ES-I3 (cell line): ENCODE data around the gene CAMSAP2.
"Not testable (repeated sequence)": the region's sequence is repeated elsewhere in the genome, so short reads cannot be mapped to it uniquely, and the experiment has no call there.

Source experiments
- H3K36me3 ChIP-seq: 2 replicates; pipeline ENCODE4 v1.6.1; 2013; ENCODE audit warnings: mild to moderate bottlenecking, low read length, control low read depth, moderate library complexity; ENCODE audit not compliant: insufficient read depth
- H3K4me1 ChIP-seq: 2 replicates; pipeline ENCODE4 v1.6.1; 2013; ENCODE audit warnings: mild to moderate bottlenecking, control low read depth, low read length; ENCODE audit not compliant: insufficient read depth
- H3K9ac ChIP-seq: 2 replicates; pipeline ENCODE4 v1.6.1; 2013; ENCODE audit warnings: low read depth, mild to moderate bottlenecking, low read length, moderate library complexity
- H3K9me3 ChIP-seq: 2 replicates; pipeline ENCODE4 v1.6.1; 2013; ENCODE audit warnings: mild to moderate bottlenecking, low read length, moderate library complexity; ENCODE audit not compliant: control insufficient read depth, insufficient read depth

The CAMSAP2 gene

GRCh38 chr1:200750749-200751148 is 12.1 kb downstream of the CAMSAP2 start:
- H3K36me3 ChIP-seq, H3K4me1 ChIP-seq, H3K9me3 ChIP-seq, H3K9ac ChIP-seq: not testable (repeated sequence)

GRCh38 chr1:200751717-200752116 is 13.0 kb downstream of the CAMSAP2 start:
- no peak overlapping the region for H3K9ac ChIP-seq
- no peaks in the 10 kb centered on the region for H3K36me3 ChIP-seq
- H3K9me3 ChIP-seq, result no peaks in the 10 kb centered on the region
- H3K4me1 ChIP-seq, result no peaks in the 10 kb centered on the region

DNA sequence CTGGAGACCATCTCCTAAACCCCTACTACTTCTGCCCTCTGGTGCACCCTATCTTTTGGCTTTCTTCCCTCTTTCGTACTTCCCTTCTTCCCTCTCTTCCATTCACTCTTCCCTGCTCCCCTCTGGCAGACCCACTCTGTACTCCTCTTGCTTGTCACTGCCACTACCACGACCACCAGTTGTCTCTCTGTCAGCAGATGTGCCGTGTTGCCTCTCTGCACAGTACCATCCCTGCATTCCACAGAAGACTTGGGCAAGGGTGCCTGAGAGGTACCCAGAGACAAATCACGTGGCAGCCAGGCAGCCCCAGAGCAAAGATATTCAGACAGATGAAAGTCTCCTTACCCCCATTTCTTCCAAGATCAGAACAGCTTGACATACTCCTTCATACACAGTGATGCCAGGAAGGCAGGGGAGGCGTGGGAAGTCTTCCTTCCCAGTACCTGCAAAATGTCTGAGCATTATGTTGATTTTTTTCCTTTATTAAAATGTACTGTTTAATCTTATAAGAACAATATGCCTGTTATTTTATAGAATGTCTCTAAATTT is 15.0 kb downstream of the CAMSAP2 start:
- Histone ChIP-seq H3K9ac (no peak overlapping the region), H3K9me3 (no peaks in the 10 kb centered on the region), H3K36me3 (no peaks in the 10 kb centered on the region), H3K4me1 (no peaks in the 10 kb centered on the region)

DNA sequence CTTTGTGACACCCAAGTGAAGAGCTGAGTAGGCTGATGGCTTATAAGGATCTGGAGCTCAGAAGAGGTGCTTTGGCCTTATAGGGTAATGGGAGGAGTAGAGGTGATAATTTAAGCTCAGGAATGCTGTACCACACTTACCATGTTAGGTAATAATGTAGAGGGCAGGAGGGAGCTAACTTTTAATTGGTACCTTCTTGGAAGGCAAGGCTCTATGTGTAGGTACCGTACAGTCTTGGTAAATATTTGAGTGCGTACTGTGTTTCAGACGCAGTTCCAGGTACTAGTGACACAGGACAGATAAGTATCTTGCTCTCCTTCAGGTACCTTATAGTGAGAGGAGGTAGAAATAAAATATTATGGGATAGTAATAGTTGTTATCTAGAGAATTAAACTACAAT is 16.8 kb downstream of the CAMSAP2 start:
- Histone ChIP-seq H3K9me3 (no peaks in the 10 kb centered on the region), H3K36me3 (no peaks in the 10 kb centered on the region), H3K9ac (no peak overlapping the region), H3K4me1 (peaks cover 4% of the 10 kb centered on the region; the same call in 1 of the 2 replicates)

DNA sequence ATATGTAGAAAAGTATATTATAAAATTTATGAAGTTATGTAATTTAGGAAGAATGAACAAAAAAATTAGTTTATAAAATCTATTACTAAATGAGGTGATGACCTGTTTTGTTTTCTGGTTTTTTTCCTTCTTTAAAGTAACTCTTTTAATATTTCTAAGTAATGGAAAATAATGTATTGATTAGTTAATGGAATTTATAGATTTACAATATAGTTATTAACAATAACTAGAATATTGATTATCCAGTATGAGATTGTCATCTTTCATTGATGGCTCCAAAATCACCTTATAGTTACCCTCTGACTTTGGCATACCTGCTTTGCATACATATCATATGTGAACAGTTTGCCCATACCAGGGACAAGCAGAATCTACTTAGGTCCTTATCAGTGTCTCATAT is 23.4 kb downstream of the CAMSAP2 start:
- no peak overlapping the region for H3K9ac ChIP-seq
- no peaks in the 10 kb centered on the region for H3K9me3 ChIP-seq

GRCh38 chr1:200767321-200767720 is 28.6 kb downstream of the CAMSAP2 start:
- no peaks in the 10 kb centered on the region for H3K9me3 ChIP-seq
- H3K9ac ChIP-seq, result no peak overlapping the region
- H3K4me1 ChIP-seq, result peaks cover 5% of the 10 kb centered on the region
- H3K36me3 ChIP-seq, result peaks cover 1% of the 10 kb centered on the region; the same call in 1 of the 2 replicates

More for the DNA sequence above, 23.4 kb downstream of the CAMSAP2 start:
- H3K36me3 ChIP-seq, result peaks cover 3% of the 10 kb centered on the region; the same call in 1 of the 2 replicates
- H3K4me1 ChIP-seq, result peaks cover 4% of the 10 kb centered on the region; the same call in 1 of the 2 replicates

DNA sequence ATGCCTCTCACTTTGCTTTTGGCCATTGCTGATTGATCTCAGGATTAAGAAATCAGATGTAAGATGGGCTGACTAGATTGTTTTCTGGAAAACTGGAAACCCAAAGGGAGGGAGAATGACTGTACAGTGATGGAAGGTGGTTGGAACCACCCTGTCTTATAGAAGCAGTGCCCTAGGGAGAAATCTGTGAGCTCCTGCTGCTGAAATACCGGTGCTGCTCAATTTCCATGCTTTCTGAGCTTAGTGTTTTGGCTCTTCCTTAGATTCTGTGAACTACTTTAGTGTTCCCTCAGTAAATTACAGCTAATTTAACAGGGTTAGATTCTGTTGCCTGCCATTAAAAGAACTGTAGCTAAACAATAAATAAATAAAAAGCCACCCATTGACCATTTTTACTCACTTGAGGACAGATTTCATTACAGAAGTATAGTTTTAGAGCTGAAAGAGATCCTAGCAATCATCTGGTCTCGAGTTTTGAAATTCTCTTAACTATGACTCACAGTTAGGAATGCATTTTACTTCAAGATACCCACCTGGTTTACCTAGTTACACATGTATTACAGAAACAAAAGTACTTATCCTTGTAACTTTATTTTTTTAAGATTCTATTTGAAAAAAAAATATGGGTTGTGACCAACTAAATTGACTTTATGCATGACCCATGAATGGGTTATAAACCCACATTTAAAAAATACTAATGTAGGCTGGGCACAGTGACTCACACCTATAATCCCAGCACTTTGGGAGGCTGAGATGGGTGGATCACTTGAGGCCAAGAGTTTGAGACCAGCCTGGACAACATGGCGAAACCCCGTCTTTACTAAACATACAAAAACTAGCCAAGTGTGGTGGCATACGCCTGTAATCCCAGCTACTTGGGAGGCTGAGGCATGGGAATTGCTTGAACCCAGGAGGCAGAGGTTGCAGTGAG is 33.2 kb downstream of the CAMSAP2 start:
- Histone ChIP-seq H3K9me3 (no peaks in the 10 kb centered on the region), H3K36me3 (no peaks in the 10 kb centered on the region), H3K9ac (no peak overlapping the region), H3K4me1 (peaks cover 5% of the 10 kb centered on the region)

GRCh38 chr1:200774311-200774710 is 35.6 kb downstream of the CAMSAP2 start:
- no peaks in the 10 kb centered on the region for H3K9me3 ChIP-seq
- H3K9ac ChIP-seq, result no peak overlapping the region
- H3K36me3 ChIP-seq, result no peaks in the 10 kb centered on the region
- peaks cover 5% of the 10 kb centered on the region for H3K4me1 ChIP-seq

GRCh38 chr1:200774735-200775444 is 36.2 kb downstream of the CAMSAP2 start:
- no peaks in the 10 kb centered on the region for H3K36me3 ChIP-seq
- H3K9ac ChIP-seq, result no peak overlapping the region
- peaks cover 5% of the 10 kb centered on the region for H3K4me1 ChIP-seq
- no peaks in the 10 kb centered on the region for H3K9me3 ChIP-seq

DNA sequence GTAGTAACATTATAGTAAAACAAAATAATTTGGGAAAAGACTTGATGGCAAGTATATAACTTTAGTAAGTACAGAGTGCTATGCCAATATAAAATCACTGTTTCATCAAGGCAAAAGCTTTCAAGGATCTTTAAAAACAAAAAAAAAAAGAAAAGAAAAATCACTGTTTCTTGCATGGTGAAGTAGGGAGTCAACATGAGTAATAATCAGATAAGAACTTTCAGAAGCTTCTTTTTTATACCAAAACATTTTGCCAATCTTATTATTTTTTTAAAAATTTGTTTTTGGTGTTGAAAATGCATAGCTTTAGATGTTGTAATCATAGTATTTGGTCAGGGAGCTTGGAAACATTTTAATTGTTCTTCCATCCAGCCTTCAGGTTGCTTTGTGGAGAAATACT is 37.2 kb downstream of the CAMSAP2 start:
- H3K36me3 ChIP-seq, result no peaks in the 10 kb centered on the region
- H3K9me3 ChIP-seq, result no peaks in the 10 kb centered on the region
- H3K9ac ChIP-seq, result no peak overlapping the region
- H3K4me1 ChIP-seq, result peaks cover 14% of the 10 kb centered on the region

GRCh38 chr1:200776949-200777348 is 38.3 kb downstream of the CAMSAP2 start:
- Histone ChIP-seq H3K9me3 (no peaks in the 10 kb centered on the region), H3K36me3 (no peaks in the 10 kb centered on the region), H3K9ac (no peak overlapping the region), H3K4me1 (peaks cover 11% of the 10 kb centered on the region)

GRCh38 chr1:200778766-200779165 is 40.1 kb downstream of the CAMSAP2 start:
- Histone ChIP-seq H3K4me1 (peaks cover 11% of the 10 kb centered on the region), H3K9me3 (no peaks in the 10 kb centered on the region), H3K36me3 (no peaks in the 10 kb centered on the region; the same call in none of the 2 replicates), H3K9ac (no peak overlapping the region)

GRCh38 chr1:200779326-200779725 is 40.6 kb downstream of the CAMSAP2 start:
- Histone ChIP-seq H3K9ac (no peak overlapping the region), H3K36me3 (no peaks in the 10 kb centered on the region; the same call in none of the 2 replicates), H3K4me1 (peaks cover 11% of the 10 kb centered on the region), H3K9me3 (no peaks in the 10 kb centered on the region)

DNA sequence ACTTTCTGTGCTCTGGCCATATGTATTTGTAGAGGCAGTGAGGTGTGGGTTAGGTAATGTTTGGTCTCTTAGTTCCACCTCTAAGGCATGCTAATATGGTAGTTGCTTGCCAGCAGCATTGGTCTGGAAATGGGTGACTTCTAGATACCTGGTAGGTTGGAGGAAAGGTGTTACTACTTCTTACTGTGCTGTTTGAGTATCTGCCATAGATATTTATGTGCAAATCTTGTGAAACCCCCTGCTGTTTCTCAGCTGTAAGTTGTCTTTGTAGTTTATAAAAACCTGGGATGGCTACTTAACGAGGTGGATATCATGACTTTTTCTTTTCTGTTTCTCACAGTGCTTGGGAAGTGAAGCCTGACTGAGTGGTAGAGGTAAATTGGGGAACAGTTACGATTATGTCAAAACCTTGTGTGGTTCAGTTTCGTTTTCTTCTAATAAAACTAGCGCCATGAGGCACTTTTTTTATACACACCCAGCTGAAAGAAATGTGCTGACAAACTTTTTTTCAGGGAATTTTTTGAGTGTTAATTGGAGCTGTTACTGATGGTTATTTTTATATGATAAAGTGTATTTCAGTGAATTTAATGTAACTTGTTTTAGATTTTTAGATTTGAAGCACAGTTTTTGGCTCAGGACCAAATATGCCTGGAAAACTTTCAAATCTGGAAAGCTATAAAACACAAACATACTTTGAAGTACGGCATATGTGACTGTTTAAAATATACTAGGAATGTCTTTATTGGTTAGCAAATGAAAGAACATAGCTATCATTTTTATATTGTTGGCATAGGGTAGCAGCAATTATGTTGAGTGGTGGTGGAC is 42.1 kb downstream of the CAMSAP2 start:
- no peaks in the 10 kb centered on the region for H3K9me3 ChIP-seq
- H3K36me3 ChIP-seq, result no peaks in the 10 kb centered on the region; the same call in none of the 2 replicates
- no peak overlapping the region for H3K9ac ChIP-seq
- H3K4me1 ChIP-seq, result peaks cover 11% of the 10 kb centered on the region
